Stimulated activated CD4-positive, alpha-beta T cell treated with anti-CD3 and anti-CD28 coated beads, TNF-alpha, amount 100 ng/mL, for 1 hour (primary cell): ENCODE measurements around the gene RAPSN.
A peak's percentile ranks its signal among the peaks of the same experiment; 100 is the strongest.

Source experiments
- DNase-seq, 3 donors: peaks; one replicate each; pipeline ENCODE4 v3.0.0-alpha.2; 2020; ENCODE audit warnings: low read depth in 3 of 3, low spot score in 1 of 3

RAPSN gene

DNA sequence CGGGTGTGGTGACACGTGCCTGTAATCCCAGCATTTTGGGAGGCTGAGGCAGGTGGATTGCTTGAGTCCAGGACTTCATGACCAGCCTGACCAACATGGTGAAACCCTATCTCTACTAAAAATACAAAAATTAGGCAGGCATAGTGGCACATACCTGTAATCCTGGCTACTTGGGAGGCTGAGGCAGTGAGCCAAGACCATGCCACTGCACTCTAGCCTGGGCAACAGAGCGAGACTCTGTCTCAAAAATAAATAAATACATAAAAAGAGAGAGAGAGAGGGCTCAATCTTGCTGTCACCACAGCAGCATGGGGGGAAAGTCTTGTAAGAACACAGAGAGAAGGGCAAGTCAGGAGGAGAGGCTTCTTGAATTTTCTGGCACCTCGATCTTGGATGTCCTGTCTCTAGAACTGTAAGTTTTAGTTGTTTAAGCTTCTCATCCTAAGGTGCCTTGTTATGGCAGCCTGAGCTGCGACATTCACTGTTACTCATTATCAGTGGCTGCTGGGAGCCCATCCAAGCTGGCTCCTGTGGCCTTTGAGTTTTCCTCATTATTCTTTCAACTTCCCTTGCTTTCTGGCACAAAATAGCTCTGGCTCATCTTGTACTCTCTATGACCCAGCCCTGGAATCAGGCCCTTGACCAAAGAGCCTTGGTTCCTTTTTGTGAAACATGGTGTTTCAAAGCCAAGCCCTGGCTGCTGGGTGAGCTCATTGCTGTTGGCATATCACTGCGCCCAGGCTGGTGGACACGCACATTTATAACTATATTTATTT, 14.7 kb downstream of the RAPSN start:
- no peak for DNase-seq

DNA sequence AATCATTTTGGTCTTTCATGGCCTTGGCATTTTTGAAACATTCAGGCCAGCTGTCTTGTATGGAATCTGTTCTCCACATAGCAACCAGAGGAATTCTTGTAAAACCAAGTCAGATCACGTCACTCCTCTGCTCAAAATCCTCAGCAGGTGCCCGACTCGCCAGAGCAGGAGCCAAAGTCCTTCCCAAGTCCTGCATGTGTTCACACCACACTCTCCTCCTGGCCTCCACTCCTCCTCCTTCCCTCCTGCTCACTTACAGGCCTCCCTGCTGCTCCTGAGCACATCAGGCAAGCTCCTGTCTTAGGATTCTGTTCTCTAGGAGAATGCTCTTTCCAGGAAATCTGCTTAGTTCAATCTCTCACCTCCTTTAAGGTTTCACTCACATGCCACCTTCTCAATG, 15.8 kb downstream of the RAPSN start:
- DNase-seq, result no peak

DNA sequence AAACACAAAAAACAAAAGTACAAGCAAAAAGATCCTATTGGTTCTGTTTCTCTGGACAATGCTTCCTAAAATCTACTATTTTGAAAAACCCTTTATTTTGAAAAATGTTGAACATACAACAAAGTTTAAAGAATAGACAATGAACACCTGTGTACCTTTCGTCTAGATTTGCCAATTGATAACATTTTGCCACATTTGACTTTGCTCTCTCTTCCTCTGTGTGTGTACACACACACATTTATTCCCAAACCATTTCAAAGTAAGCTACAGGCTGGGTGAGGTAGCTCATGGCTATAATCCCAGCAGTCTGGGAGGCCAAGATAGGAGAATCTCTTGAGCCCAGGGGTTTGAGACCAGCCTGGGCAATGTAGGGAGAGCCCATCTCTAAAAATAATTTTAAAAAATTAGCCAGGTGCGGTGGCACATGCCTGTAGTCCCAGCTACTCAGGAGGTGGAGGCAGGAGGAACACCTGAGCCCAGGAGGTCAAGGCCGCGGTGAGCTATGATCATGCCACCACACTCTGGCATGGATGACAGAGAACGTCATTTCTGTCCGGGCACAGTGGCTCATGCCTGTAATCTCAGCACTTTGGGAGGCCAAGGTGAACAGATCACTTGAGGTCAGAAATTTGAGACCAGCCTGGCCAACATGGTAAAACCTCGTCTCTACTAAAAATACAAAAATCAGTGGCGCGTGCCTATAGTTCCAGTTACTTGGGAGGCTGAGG, 17.4 kb downstream of the RAPSN start:
- DNase-seq, result no peak

DNA sequence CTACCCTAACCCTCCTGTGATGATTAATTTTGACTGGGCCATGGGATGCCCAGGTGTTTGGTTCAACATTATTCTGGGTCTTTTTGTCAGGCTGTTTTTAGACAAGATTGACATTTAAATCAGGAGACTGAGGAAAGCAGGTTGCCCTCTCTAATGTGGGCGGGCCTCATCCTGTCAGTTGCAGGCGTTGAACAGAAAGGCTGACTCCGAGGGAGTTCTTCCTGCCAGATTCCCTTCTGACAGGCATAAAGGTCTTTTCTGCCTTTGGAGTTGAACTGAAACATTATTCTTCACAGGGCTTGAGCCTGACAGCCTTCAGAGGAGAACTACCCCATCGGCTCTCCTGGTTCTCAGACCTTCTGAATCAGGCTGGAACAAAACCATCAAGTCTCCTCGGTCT, 18.4 kb downstream of the RAPSN start:
- DNase-seq, result no peak

DNA sequence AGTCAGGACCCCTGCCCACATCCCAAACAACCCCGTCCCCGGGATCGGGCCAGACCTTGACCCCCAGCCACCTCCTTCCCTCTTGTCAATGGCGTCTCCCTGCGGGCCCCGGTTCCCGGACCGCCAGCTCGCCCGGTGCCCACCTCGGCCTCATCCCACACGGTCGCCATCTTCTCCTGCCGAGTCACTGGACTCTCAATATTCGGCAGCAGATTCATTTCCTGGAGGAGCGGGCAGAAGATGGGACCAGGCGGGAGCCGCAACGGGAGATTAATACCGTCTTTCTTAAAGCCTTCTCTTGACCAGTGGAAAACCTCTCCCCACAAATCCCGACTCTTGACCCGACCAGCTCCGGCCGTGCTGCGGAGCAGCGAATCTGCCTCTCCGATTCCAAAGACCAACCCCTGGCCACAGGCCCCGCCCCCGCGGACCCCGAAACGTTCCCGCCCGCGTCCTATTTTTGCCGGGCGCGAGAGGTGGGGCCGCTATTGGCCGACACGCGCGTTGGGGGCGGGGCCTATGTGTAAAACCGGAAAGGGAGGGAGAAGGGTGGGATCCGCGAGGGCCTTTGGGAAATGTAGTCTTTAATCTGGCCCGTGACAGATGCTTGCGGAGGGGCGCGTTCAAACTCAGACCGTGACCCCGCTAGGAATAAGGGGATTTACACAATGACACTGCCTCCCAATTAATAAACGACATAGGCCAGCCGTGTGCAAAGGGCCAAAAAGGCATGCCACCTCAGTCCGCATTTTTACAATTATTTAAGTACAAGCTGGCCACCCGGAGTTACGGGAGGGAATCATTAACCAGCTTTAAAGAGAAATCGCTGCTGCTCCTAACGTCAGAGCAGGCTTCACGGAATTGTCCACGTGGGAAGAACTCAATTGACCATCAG, 22.6 kb downstream of the RAPSN start, which contains the start of gene PSMC3:
Gene PSMC3, minus strand, starts transcription at position 378 of the 895 bp plus-strand sequence. Its CDS starts 160 bp downstream, at position 218.
- DNase-seq, result peak; percentile 95 to 97 (median 96)

DNA sequence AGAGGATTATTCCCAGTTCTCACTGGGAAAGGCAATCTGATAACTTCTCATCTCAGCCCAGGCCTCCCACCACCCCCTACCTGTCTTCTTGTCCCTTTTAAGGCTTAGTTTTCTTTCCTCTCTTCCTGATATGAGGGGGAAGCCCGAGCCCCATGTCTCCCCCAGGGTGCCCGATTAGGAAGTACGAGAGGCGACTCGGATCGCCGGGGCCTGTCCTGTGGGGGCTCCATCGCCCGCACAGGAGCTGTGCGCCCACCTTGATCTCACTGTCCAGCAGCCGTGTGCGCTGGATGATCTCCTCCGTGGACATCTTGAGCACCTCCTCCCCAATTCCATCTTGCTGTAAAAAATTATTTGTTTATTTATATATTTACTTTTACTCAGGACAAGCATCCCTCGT, 23.3 kb downstream of the RAPSN start:
- DNase-seq, result no peak

DNA sequence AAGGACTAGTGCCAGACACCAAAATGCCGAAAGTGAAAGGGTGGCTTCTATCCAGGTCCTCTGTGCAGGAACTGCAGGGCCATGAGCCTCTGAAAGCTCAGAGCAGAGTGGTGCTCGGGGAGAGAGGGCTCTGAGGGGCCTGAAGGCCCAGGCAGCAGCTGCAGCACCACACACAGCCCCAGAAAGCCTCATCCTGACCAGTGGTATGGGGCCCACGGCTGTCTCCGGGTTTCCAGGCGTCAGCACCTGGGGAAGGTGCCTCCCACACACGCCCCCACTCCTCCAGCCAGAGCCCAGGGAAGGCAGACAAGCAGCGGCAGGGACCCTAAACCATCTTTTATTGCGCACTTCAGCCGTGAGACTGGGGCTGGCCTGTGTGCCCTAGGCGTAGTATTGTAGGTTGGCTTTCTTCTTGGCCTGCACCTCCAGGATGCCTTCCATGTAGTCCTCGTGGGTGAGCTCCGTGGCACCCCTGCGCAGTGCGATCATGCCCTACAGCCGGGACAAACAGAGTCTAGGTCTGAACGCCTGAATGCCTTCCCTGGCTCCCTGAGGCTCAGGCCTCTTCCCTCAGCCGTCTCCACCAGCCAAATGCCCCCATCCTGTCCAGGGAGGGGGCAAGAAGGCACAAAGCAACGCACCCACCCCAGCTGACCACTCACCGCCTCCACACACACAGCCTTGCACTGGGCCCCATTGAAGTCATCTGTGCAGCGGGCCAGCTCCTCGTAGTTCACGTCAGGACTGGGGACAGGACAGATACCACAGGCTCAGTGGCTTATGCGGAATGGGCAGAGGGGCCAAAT, 30.3 kb downstream of the RAPSN start:
- no peak for DNase-seq

DNA sequence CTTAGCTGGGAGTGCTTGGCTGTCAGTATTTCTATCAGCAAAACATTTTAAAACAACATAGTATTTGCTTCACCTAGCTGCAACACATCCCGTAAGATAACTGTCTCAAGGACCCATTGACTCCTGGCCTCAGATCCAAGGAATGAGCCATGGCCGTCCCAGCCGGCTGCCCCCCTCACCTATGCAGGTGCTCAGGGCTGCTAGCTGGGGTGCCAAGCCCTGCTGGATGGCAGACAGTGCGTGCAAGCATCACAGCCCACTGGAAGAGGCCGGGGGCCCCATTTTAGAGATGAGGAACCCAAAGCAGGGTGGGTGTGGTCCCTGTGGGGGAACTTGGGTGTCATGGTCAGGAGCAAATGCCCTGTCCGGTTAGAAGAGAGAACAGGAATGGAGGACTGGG, 31.2 kb downstream of the RAPSN start:
- no peak for DNase-seq

DNA sequence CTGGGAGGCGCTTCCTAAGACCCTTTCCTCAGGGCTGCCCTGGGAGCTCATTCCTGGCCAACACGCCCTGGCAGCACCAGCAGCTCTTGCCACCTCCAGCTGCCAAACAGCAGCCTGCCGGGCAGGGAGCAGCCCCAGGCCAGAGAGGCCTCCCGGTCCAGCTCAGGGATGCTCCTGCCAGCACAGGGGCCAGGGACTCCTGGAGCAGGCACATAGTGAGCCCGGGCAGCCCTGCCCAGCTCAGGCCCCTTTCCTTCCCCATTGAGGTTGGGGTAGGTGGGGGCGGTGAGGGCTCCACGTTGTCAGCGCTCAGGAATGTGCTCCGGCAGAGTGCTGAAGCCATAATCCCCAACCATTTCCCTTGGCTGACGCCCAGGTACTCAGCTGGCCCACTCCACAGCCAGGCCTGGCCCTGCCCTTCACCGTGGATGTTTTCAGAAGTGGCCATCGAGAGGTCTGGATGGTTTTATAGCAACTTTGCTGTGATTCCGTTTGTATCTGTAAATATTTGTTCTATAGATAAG, 32.9 kb downstream of the RAPSN start:
- no peak for DNase-seq

DNA sequence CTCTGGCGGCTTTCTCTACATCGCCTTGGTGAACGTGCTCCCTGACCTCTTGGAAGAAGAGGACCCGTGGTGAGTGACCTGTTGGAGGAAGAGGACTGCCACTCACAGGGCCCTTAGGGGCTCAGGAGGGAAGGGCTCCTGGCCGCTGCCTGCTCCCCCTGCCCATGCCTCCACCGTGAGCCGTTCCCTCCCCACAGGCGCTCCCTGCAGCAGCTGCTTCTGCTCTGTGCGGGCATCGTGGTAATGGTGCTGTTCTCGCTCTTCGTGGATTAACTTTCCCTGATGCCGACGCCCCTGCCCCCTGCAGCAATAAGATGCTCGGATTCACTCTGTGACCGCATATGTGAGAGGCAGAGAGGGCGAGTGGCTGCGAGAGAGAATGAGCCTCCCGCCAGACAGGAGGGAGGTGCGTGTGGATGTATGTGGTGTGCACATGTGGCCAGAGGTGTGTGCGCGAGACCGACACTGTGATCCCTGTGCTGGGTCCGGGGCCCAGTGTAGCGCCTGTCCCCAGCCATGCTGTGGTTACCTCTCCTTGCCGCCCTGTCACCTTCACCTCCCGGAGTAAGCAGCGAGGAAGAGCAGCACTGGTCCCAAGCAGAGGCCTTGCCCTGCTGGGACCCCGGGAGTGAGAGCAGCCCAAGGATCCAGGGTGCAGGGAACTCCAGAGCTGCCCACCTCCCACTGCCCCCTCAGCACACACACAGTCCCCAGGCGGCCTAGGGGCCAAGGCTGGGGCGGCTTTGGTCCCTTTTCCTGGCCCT, 33.7 kb downstream of the RAPSN start:
- DNase-seq, result no peak

DNA sequence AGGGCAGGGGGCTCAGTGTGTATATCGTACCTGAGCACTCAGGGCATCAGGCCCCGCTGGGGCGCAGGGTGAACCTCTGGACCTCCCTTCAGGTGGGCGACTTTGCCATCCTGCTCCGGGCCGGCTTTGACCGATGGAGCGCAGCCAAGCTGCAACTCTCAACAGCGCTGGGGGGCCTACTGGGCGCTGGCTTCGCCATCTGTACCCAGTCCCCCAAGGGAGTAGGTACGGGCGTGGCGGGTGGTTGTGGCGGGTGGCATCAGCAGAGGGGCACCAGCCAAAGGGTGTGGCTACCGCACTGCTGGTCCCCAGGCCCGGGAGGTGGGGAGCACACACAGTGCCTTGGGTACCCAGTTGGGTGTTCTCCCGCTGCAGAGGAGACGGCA, 34.3 kb downstream of the RAPSN start:
- DNase-seq, result no peak

DNA sequence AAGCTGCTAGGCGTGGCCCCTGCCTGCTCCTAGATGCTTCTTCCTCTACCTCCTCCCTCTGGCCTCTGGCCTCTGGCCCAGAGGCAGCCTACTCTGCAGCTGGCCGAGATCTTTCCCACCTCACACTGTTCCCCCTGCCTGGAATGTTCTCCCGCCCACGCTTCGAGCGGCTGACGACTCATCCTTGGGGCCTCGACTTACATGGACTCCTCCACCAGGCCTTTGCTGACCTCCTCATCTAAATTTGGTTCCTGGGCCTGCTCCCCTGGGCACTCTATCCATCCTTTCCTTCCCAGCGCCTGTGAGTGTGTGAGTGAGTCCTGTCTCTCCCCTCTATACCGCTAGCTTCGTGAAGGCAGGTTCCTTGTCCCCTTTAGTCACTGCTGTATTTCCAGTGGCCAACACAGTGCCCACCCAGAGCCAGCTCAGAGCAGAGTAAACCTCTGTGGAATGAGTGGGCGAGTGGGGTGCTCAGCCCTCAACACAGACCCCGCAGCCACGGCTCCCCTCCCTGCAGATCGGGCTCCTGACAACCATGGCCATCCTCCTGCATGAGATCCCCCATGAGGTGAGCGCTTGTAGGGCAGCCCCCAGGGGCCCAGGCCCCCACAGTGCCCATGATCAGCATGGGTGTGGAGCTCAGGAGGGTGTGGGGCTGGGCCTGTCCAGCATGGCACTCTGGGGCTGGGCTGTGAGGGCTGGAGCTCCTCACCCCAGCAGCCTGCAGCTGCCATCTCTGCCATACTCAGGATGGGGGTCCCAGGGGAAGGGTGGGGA, 34.8 kb downstream of the RAPSN start:
- no peak for DNase-seq

DNA sequence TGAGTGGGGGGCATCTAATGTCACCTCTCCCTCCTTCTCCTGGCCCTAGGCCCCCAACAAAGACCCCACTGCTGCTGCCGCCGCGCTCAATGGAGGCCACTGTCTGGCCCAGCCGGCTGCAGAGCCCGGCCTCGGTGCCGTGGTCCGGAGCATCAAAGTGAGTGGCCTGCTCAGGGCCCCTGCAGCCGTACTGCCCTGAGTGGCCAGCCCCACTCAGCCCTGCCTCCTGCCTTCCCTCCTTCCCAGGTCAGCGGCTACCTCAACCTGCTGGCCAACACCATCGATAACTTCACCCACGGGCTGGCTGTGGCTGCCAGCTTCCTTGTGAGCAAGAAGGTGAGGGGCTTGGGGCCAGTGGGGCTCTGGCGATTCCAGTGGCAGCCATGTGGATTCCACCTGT, 35.6 kb downstream of the RAPSN start:
- DNase-seq, result no peak

DNA sequence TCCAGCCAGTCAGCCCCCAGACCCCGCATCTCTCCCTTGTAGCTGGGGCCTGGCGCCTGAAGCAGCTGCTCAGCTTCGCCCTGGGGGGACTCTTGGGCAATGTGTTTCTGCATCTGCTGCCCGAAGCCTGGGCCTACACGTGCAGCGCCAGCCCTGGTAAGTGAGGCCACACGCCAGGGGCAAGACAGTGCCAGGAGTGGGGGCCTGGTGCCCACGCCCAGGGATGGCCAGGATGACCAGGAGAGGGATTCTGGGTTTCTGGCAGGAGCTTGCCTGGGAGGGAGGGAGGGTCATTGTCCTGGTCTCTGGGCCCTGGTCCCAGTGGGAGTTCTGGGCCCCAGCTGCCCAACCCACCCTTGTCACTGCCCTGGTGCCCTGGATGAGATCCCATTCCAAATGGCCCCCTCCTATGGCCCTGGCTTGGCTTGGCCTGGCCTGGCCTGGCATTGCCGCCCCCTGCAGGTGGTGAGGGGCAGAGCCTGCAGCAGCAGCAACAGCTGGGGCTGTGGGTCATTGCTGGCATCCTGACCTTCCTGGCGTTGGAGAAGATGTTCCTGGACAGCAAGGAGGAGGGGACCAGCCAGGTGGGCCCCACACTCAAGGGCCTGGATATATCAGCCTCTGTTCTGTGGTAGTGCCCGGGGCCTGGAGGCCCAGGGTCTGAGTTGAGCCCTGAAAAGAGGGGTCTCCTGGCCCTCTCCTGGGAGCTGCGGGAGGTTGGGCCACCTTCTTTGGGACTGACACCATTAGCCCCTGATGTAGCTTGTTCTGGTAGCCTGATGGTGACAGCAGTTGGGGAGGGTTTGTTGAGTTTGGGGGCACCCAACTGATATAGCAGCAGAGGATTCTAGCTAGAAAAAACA, 36.8 kb downstream of the RAPSN start:
- DNase-seq, result no peak

DNA sequence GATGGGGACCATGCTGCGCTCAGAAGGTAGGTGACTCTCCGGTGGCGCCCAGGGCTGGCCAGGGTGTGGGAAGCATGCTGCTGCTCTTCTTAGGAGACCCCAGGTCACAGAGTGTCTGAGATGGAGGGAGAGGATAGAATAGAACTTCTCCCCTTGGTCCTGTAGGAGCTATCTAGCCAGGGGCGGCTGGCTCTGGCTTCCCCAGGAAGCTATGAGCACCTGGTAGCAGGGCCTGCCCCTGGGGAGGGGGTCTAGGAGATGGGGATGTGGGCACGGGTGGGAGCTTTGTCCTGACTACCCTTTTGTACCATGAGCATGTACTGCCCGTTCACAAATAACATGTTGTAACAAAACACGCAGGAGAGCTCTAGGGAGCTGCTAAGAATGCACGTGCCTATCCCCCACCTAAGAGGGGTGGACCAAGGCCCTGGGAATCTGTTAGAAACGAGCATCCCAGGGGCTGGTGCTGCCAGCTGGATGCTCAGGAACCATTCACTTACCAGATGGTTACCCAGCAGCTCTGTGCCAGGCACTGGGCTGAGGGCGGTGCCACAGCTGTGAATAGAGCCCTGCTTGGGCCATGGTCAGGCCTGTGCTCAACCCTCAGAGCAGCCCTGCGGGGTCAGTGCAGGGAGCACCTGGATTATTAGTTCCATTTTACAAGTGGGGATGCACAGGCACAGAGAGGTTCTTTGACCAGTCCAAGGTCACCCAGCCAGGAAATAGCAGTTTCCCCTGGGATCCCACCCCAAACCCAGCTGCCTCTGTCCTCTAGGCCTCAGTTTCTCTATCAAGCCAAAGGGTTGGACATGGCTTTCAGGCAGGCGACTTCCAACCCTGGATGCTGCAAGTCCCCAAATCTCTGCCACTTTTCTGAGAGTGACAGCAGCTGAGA, 38.3 kb downstream of the RAPSN start:
- DNase-seq, result no peak

DNA sequence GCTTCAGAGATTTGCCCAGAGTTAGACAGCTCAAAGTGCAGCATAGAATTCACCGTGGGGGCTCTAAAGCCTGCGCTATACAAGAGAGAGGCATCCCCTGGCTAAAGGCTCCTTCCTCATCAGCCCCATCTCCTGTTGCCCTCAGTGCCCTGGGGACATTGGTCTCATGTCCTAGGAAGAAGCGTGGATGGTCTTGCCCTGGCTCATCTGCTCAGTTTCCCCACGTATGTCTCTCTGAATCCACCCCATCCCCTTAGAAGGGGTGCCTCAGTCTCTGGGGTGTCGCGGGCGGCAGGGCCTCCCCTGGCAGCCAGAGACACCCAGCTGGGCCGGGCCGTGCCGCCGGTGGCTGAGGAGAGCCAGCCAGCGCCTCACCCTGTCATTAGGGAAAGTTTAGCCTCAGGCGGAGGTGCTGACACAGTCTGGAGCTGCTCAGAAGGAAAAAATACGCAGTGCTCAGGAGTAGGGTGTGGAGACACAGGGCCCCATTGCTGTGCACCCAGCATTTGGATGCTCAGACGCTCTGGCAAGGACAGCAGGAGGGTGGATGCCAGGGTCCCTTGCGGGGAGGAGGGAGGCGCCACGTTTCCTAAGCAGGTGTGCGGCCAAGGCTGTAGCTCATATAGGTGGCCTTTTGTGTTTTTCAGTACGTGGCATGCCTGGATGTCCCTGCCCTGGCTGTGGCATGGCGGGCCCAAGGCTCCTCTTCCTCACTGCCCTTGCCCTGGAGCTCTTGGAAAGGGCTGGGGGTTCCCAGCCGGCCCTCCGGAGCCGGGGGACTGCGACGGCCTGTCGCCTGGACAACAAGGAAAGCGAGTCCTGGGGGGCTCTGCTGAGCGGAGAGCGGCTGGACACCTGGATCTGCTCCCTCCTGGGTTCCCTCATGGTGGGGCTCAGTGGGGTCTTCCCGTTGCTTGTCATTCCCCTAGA, 39.2 kb downstream of the RAPSN start:
- DNase-seq, result no peak
